Adrenal gland (tissue), 5 donors: Measurements from ENCODE around the gene JPH2.

Experiments
- POLR2A ChIP-seq, 2 donors: fragments of 450-650 bp; IDR thresholded peaks; one replicate each; pipeline ENCODE4 v1.6.1; 2017; ENCODE audit warnings: antibody characterized with exemption in 2 of 2, mild to moderate bottlenecking in 2 of 2, moderate library complexity in 1 of 2
- TF ChIP-seq, protein P1 (sequence below), 6 experiments: fragments of 450-650 bp in 4 of 6; fragments of 200-600 bp in 2 of 6; sonication (generic) in 1 of 6; IDR thresholded peaks; 1 replicate in 5 of 6; 2 replicates in 1 of 6; pipeline versions ENCODE4 v1.5.1 to v1.8.0; 2016 to 2021; ENCODE audit warnings: antibody characterized with exemption in 6 of 6, mild to moderate bottlenecking in 2 of 6, moderate library complexity in 1 of 6
- donor health status: DM: no; HTN: no; CAD: no.

- TF ChIP-seq, protein P1, sequence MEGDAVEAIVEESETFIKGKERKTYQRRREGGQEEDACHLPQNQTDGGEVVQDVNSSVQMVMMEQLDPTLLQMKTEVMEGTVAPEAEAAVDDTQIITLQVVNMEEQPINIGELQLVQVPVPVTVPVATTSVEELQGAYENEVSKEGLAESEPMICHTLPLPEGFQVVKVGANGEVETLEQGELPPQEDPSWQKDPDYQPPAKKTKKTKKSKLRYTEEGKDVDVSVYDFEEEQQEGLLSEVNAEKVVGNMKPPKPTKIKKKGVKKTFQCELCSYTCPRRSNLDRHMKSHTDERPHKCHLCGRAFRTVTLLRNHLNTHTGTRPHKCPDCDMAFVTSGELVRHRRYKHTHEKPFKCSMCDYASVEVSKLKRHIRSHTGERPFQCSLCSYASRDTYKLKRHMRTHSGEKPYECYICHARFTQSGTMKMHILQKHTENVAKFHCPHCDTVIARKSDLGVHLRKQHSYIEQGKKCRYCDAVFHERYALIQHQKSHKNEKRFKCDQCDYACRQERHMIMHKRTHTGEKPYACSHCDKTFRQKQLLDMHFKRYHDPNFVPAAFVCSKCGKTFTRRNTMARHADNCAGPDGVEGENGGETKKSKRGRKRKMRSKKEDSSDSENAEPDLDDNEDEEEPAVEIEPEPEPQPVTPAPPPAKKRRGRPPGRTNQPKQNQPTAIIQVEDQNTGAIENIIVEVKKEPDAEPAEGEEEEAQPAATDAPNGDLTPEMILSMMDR (IDR thresholded peaks at IDR 0.05): no peak
- no peak for TF ChIP-seq POLR2A (IDR thresholded peaks at IDR 0.05)
Measured at GRCh38 chr20:44143936-44144335, 43.1 kb downstream of the JPH2 start.
